T-helper 2 cell (primary cell): ENCODE measurements around the gene CACNB4.
"Not testable (repeated sequence)": the region's sequence is repeated elsewhere in the genome, so short reads cannot be mapped to it uniquely, and the experiment has no call there.

ENCODE experiments used
- DNase-seq, 5 experiments: peaks; one replicate each; pipeline versions ENCODE4 v3.0.0 to v3.0.0-alpha.2; 2012 to 2022

The CACNB4 gene

GRCh38 chr2:151973901-151974199 is 125.0 kb downstream of the CACNB4 start:
- DNase-seq = peak in 1 of 5 experiments; percentile 6

DNA sequence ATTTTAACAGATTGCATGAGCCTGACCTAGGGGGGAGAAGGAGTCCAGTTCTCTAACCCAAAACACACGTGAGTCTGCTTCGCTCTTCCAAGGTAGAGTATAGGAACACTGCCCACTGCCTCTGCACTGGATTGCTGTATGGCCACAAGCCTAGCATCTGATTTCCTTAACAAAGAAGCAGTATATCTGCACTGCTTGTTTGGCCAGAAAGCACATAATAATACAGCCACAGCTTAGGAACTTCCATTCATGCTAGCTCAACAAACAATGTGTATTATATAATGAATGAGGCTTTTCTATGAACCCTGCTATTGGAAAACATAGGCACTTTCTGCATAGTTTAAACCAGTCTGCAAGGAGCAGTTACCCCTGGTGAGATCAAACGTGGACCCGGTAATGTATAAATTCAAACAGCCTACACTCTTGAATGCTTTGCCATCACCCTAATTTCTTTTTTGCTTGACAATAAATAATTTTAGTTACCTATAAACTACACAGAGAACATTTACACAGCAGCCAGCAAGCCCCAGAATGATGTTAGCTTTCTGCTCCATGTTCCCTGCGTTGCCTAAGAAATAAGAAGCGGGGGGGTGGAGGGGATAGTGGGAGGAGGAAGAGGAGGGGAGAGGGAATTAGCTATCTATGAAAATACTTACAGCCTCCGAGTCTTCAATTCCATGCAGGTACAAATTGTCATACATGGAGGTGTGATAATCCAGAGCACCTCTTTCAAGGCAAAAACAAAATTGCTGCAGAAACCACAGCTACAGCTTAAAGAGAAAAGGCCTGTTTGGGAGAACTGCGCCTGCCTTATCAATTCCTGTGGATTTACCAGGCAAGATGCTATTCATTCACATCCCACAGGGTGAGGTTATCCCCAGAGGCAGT is 125.6 kb downstream of the CACNB4 start:
- no peak for DNase-seq

DNA sequence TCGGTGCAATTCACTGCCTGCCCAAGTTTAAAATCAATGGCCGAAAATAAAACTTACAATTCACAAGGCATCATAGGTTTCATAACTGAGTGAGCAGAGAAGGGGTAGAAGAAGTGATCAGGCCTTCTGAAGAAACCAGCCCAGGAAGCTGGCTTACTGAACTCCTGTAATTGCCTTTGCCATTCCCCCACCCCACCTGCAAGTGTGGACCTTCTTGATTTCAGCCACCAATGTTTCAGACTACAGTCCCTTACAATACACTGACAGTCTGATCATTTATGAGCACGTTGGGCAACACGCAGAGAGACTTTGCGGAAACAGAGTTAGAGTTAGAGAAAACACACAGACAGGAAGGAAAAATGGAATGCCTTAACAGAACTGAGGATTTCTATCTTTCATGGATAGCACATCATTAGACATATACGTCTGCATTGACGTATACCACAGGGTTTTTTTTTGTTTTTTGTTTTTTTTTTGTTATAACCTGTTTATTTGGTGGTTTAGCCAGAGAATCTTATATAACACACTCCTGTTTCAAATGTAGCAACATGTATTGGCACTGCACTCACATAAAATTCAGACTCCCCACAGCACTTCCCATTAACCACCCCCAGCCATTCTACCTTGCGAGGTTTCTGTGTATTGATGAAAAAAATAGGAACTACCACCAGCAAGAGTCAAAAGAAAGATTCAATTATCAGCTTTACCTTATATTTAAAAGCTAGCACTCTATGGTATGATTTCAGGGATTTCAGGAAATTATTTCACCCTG is 126.4 kb downstream of the CACNB4 start:
- no peak for DNase-seq

GRCh38 chr2:151971301-151972051 is 127.4 kb downstream of the CACNB4 start:
- no peak for DNase-seq

GRCh38 chr2:151968770-151969470 is 129.9 kb downstream of the CACNB4 start:
- DNase-seq = no peak

- no peak for DNase-seq
These were observed 130.8 kb downstream of the CACNB4 start for GRCh38 chr2:151967829-151968722.

DNA sequence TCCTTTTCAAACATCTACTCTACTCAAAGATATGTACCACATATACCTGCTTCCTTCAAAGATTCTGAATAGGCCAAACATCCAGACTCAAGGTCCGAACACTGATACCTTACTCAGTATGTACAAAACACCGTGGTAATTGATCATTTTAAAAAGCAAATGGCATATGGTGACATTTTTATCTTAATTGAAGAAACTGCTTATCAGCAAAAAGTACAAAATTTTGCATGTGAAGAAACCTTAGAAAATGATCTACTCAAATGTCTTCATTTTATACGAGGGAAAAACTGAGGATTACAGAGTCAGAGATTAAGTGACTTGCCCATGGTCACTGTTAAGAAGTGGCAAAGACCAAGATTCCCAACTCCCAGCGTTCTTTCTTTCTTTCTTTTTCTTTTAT is 133.0 kb downstream of the CACNB4 start:
- DNase-seq = no peak

DNA sequence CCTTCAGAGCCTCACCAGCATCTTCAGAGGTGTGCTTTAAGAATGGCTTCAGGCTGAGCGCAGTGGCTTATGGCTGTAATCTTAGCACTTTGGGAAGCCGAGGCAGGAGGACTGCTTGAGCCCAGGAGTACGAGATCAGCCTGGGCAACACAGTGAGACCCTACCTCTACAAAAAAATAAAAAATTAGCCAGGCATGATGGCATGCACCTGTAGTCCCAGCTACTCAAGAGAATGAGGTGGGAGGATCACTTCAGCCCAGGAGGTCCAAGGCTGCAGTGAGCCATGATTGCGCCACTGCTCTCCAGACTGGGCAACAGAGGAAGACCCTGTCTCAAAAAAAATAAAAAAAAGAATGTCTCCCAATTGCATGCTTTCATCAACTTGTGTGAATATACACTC is 137.3 kb downstream of the CACNB4 start:
- no peak for DNase-seq

- no peak for DNase-seq
These were observed 139.6 kb downstream of the CACNB4 start for GRCh38 chr2:151959238-151959637.

GRCh38 chr2:151953467-151953866 is 145.4 kb downstream of the CACNB4 start:
- DNase-seq = no peak

GRCh38 chr2:151952691-151953456 is 146.0 kb downstream of the CACNB4 start:
- DNase-seq = no peak

DNA sequence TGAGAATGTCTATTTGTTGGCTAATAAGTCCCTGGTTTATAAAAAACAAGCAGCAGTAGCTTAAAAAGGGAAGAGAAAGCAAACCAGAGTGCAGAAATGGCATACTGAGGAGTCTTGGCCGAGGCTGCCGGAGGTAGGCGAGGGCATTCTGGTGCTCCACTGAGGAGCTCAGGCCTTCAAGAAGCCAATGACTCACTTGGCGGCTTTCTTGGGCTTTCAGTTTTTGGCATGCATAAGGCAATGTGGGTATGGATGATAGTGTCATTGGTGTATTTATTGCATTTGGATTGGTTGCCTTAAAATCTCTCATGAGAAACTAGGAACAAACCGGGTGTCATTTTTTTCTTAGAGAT is 151.1 kb downstream of the CACNB4 start:
- no peak for DNase-seq

GRCh38 chr2:151946899-151947812 is 151.7 kb downstream of the CACNB4 start:
- DNase-seq = peak in 1 of 5 experiments; percentile 11

- no peak for DNase-seq
These were observed 152.5 kb downstream of the CACNB4 start for GRCh38 chr2:151946250-151946884.

DNA sequence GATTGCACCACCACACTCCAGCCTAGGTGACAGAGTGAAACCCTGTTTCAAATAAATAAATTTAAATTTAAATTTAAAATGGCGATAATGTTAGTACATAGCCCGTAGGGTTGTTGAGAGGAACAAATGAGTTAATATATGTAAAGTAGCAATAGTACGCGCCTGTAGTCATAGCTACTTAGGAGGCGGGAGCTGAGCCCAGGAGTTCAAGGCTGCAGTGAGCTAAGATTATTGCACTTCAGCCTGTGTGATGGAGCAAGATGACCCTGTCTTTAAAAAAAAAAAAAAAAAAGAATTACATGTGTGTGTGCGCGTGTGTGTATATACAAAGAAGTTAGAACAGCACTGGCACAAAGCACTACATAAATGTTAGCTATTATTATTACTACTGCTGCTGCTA is 153.2 kb downstream of the CACNB4 start:
- DNase-seq = no peak

GRCh38 chr2:151945186-151945585 is 153.7 kb downstream of the CACNB4 start:
- no peak for DNase-seq

DNA sequence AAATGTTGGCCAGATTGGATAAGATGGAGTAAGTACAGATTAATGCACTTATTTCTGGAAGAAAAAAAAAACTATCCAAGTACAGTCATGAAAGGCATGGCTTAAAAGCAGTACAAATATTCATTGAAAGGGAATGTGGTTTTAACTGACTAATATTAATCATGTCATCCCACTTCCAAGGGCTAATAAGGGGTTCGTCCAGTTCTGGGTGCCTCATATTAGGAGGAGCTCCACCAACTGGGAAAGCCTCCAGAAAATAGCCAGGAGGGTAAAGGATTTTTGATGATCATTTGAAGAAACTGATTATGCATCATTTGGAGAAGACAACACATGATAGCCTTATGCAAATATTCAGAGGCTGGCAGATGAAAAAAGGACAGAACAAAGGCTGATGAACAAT is 155.4 kb downstream of the CACNB4 start:
- DNase-seq = no peak

DNA sequence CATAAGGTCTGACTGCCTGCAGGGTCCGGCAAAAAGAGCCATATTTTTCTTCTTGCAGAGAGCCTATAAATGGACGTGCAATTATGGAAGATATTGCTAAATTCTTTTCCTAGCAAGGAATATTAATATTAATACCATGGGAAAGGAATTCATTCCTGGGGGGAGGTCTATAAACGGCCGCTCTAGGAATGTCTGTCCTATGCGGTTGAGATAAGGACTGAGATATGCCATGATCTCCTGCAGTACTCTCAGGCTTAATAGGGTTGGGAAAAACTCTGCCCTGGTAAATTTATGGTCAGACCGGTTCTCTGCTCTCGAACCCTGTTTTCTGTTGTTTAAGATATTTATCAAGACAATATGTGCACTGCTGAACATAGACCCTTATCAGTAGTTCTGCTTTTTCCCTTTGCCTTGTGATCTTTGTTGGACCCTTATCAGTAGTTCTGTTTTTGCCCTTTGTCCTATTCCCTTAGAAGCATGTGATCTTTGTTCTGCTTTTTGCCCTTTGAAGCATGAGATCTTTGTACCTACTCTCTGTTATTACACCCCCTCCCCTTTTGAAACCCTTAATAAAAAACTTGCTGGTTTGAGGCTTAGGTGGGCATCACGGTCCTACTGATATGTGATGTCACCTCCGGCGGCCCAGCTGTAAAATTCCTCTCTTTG is 156.2 kb downstream of the CACNB4 start:
- DNase-seq = not testable (repeated sequence)

DNA sequence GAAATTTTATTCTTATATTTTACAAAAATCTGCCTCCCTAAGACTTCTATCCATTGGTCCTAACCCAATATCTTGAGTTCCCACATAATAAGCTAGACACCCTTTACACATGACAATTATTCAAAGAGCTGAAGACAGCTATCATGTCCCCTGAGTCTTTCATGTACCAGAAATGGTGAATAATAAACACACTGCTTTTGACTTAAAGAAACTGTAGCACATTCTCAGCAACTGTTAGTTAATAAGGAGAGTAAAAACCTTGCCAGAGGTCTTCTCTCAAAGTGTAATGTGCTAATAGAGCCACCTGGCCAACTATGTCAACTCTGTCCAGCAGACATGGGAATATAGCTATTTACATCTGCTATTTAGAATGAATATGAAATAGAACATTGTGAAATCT is 160.9 kb downstream of the CACNB4 start:
- no peak for DNase-seq
